HepG2 (cell line): ENCODE data around the gene SMIM36. TPM values are rescaled to one million over a fixed set of nuclear protein-coding genes. Genes with fewer than 3 reads are reported as not detected.

ENCODE experiments used
- AHR ChIP-seq: IDR thresholded peaks from 2 replicates; pipeline ENCODE4 v1.6.1; 2018; ENCODE audit warnings: missing genetic modification reagents, missing compliant biosample characterization
- BATF2 ChIP-seq: sonication (generic); formaldehyde crosslinking; IDR thresholded peaks from 2 replicates; pipeline ENCODE4 v1.8.0; 2022; ENCODE audit warnings: mild to moderate bottlenecking, missing genetic modification reagents, moderate library complexity
- FOXK1 ChIP-seq: sonication (generic); formaldehyde crosslinking; IDR thresholded peaks from 2 replicates; pipeline ENCODE4 v1.4.0; 2020; ENCODE audit warnings: low read depth, missing genetic modification reagents, borderline replicate concordance
- GTF3A ChIP-seq: sonication (generic); formaldehyde crosslinking; conservative IDR thresholded peaks from 2 replicates; pipeline ENCODE4 v1.4.0; 2020; ENCODE audit warnings: mild to moderate bottlenecking, missing genetic modification reagents
- HINFP ChIP-seq: sonication (generic); formaldehyde crosslinking; IDR thresholded peaks from 2 replicates; pipeline ENCODE4 v1.4.0; 2020; ENCODE audit warnings: low read depth, mild to moderate bottlenecking, missing genetic modification reagents
- HNF4A ChIP-seq: sonication (generic); formaldehyde crosslinking; IDR thresholded peaks from 2 replicates; pipeline ENCODE4 v1.4.0; 2020; ENCODE audit warnings: missing genetic modification reagents
- HNF4G ChIP-seq, 2 experiments: sonication (generic) in 1 of 2; formaldehyde crosslinking in 1 of 2; IDR thresholded peaks; 2 replicates each; pipeline versions ENCODE4 v1.4.0 to v1.6.1; 2011 to 2020; ENCODE audit warnings: borderline replicate concordance in 2 of 2, low read depth in 2 of 2, mild to moderate bottlenecking in 2 of 2, low read length in 1 of 2, missing genetic modification reagents in 1 of 2, moderate library complexity in 1 of 2
- KLF16 ChIP-seq, 2 experiments: sonication (generic) in 1 of 2; formaldehyde crosslinking in 1 of 2; IDR thresholded peaks; 2 replicates each; pipeline versions ENCODE4 v1.6.1 to v1.8.0; 2016 to 2023; ENCODE audit warnings: missing genetic modification reagents in 2 of 2, missing compliant biosample characterization in 1 of 2
- NFKBIZ ChIP-seq: IDR thresholded peaks from 2 replicates; pipeline ENCODE4 v1.6.1; 2018; ENCODE audit warnings: missing genetic modification reagents, missing compliant biosample characterization
- PHF21A ChIP-seq: sonication (generic); formaldehyde crosslinking; IDR thresholded peaks from 2 replicates; pipeline ENCODE4 v1.5.0; 2020; ENCODE audit warnings: mild to moderate bottlenecking, missing genetic modification reagents
- RAD51 ChIP-seq: fragments of 450-650 bp; IDR thresholded peaks from 2 replicates; pipeline ENCODE4 v1.6.1; 2016; ENCODE audit warnings: borderline replicate concordance
- RFXAP ChIP-seq: sonication (generic); formaldehyde crosslinking; IDR thresholded peaks from 2 replicates; pipeline ENCODE4 v1.4.0; 2020; ENCODE audit warnings: missing genetic modification reagents, borderline replicate concordance
- ZBTB26 ChIP-seq: IDR thresholded peaks from 2 replicates; pipeline ENCODE4 v1.6.1; 2016; ENCODE audit warnings: missing compliant biosample characterization, missing genetic modification reagents, borderline replicate concordance
- ZNF136 ChIP-seq: sonication (generic); formaldehyde crosslinking; IDR thresholded peaks from 2 replicates; pipeline ENCODE4 v1.8.1; 2022; ENCODE audit warnings: low read depth, mild to moderate bottlenecking, moderate library complexity, missing genetic modification reagents
- ZNF280B ChIP-seq: sonication (generic); formaldehyde crosslinking; IDR thresholded peaks from 2 replicates; pipeline ENCODE4 v1.5.0; 2020; ENCODE audit warnings: missing genetic modification reagents, mild to moderate bottlenecking, borderline replicate concordance
- ZNF317 ChIP-seq: sonication (generic); formaldehyde crosslinking; IDR thresholded peaks from 2 replicates; pipeline ENCODE4 v1.5.0; 2020; ENCODE audit warnings: mild to moderate bottlenecking, missing genetic modification reagents
- ZNF432 ChIP-seq: sonication (generic); formaldehyde crosslinking; IDR thresholded peaks from 2 replicates; pipeline ENCODE4 v1.5.0; 2020; ENCODE audit warnings: missing genetic modification reagents, mild to moderate bottlenecking, borderline replicate concordance
- ZNF510 ChIP-seq: sonication (generic); formaldehyde crosslinking; IDR thresholded peaks from 2 replicates; pipeline ENCODE4 v1.4.0; 2020; ENCODE audit warnings: low read depth, mild to moderate bottlenecking, missing genetic modification reagents
- ZNF850 ChIP-seq: sonication (generic); formaldehyde crosslinking; conservative IDR thresholded peaks from 2 replicates; pipeline ENCODE4 v1.9.0; 2021; ENCODE audit warnings: mild to moderate bottlenecking, missing genetic modification reagents
- polyA plus RNA-seq, 8 experiments: library from polyadenylated mRNA; depleted of rRNA in 3 of 8; stranded (reverse) in 7 of 8; unstranded in 1 of 8; fragments of >200 nt; fragmentation: Illumina TruSeq in 4 of 8; extraction: Trizol in 4 of 8; gene quantifications; 2 replicates each; pipeline versions ENCODE4 v1.2.1 to v1.2.3, GENCODE V29; 2011 to 2016; ENCODE audit warnings: low read depth in 4 of 8, missing spikeins in 1 of 8, mixed read lengths in 1 of 8; ENCODE audit not compliant: insufficient read depth in 1 of 8
- total RNA-seq, 5 experiments: library from RNA; depleted of rRNA; stranded (reverse); fragments of >200 nt; fragmentation: Illumina TruSeq; extraction: Trizol; gene quantifications; 2 replicates each; pipeline ENCODE4 v1.2.3, GENCODE V29; 2016; ENCODE audit warnings: low read depth in 1 of 5
- TF ChIP-seq, protein P1 (sequence below): sonication (generic); formaldehyde crosslinking; IDR thresholded peaks from 2 replicates; pipeline ENCODE4 v1.5.1; 2020; ENCODE audit warnings: mild to moderate bottlenecking, missing genetic modification reagents, moderate library complexity

SMIM36 gene
- total and polyA plus RNA-seq, 2 of the 13 experiments (the other 11 are each of a cell fraction or from before 2014, with no cell fraction given) = not detected

GRCh38 chr17:55452139-55452790 is 59.0 kb downstream of the SMIM36 start (continued):
- TF ChIP-seq BATF2 (CRISPR knock-in tag) = no peak
- TF ChIP-seq ZNF432 (CRISPR knock-in tag) = no peak
- no peak; the same call in 1 of the 2 replicates for TF ChIP-seq ZNF317 (CRISPR knock-in tag)
- TF ChIP-seq, protein P1, sequence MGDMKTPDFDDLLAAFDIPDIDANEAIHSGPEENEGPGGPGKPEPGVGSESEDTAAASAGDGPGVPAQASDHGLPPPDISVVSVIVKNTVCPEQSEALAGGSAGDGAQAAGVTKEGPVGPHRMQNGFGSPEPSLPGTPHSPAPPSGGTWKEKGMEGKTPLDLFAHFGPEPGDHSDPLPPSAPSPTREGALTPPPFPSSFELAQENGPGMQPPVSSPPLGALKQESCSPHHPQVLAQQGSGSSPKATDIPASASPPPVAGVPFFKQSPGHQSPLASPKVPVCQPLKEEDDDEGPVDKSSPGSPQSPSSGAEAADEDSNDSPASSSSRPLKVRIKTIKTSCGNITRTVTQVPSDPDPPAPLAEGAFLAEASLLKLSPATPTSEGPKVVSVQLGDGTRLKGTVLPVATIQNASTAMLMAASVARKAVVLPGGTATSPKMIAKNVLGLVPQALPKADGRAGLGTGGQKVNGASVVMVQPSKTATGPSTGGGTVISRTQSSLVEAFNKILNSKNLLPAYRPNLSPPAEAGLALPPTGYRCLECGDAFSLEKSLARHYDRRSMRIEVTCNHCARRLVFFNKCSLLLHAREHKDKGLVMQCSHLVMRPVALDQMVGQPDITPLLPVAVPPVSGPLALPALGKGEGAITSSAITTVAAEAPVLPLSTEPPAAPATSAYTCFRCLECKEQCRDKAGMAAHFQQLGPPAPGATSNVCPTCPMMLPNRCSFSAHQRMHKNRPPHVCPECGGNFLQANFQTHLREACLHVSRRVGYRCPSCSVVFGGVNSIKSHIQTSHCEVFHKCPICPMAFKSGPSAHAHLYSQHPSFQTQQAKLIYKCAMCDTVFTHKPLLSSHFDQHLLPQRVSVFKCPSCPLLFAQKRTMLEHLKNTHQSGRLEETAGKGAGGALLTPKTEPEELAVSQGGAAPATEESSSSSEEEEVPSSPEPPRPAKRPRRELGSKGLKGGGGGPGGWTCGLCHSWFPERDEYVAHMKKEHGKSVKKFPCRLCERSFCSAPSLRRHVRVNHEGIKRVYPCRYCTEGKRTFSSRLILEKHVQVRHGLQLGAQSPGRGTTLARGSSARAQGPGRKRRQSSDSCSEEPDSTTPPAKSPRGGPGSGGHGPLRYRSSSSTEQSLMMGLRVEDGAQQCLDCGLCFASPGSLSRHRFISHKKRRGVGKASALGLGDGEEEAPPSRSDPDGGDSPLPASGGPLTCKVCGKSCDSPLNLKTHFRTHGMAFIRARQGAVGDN (CRISPR knock-in tag) = peak; percentile 61
- TF ChIP-seq ZNF510 (CRISPR knock-in tag) = no peak
- TF ChIP-seq HNF4G (IDR thresholded peaks at IDR 0.05; ENCODE audit: borderline replicate concordance, low read depth, low read length) = no peak
- TF ChIP-seq HNF4G (CRISPR knock-in tag; IDR thresholded peaks at IDR 0.05; ENCODE audit: borderline replicate concordance, low read depth) = no peak
- TF ChIP-seq HNF4A (CRISPR knock-in tag) = no peak
- no peak for TF ChIP-seq ZNF850
- no peak for TF ChIP-seq AHR (CRISPR knock-in tag)
- no peak for TF ChIP-seq RFXAP (CRISPR knock-in tag)
- TF ChIP-seq NFKBIZ (CRISPR knock-in tag) = no peak
- TF ChIP-seq ZBTB26 (CRISPR knock-in tag) = peak; percentile 89
- TF ChIP-seq RAD51 = no peak
- TF ChIP-seq ZNF136 (CRISPR knock-in tag) = no peak
- peak; percentile 17; the same call in 1 of the 2 replicates for TF ChIP-seq FOXK1 (CRISPR knock-in tag)
- no peak for TF ChIP-seq GTF3A (CRISPR knock-in tag)
- peak in 1 of 2 experiments; percentile 60; a peak in 1 of 4 replicates for TF ChIP-seq KLF16 (CRISPR knock-in tag; IDR thresholded peaks at IDR 0.05)
- TF ChIP-seq PHF21A (CRISPR knock-in tag) = no peak
- no peak for TF ChIP-seq ZNF280B (CRISPR knock-in tag)
- no peak for TF ChIP-seq HINFP (CRISPR knock-in tag)
